SK-N-SH treated with all-trans-retinoic acid at 6 μM for 48 hours (cell line): ENCODE measurements around the gene AARS1.

Experiments used
- ATAC-seq: fragments of 200-7000 bp; cut with Tn5 transposase; 3 replicates; pipeline ENCODE4 v1.9.1; 2020; ENCODE audit warnings: mild to moderate bottlenecking, moderate library complexity
- ARNTL ChIP-seq: fragments of 450-650 bp; formaldehyde crosslinking; IDR thresholded peaks from 2 replicates; pipeline ENCODE4 v1.5.0; 2020; ENCODE audit warnings: low read depth, mild to moderate bottlenecking, moderate library complexity, borderline replicate concordance
- CSDC2 ChIP-seq: fragments of 250-450 bp; sonication (Bioruptor Pico); IDR thresholded peaks from 2 replicates; pipeline ENCODE4 v1.5.0; 2020; ENCODE audit warnings: mild to moderate bottlenecking, moderate library complexity
- ESRRG ChIP-seq: fragments of 250-450 bp; sonication (Bioruptor Pico); IDR thresholded peaks from 2 replicates; pipeline ENCODE4 v1.6.1; 2021; ENCODE audit warnings: mild to moderate bottlenecking
- GLIS3 ChIP-seq: fragments of 250-450 bp; sonication (Bioruptor Pico); IDR thresholded peaks from 2 replicates; pipeline ENCODE4 v1.5.0; 2020; ENCODE audit warnings: mild to moderate bottlenecking, moderate library complexity
- OSR1 ChIP-seq: fragments of 250-450 bp; sonication (Bioruptor Pico); IDR thresholded peaks from 2 replicates; pipeline ENCODE4 v1.8.0; 2022; ENCODE audit warnings: moderate library complexity, mild to moderate bottlenecking, inconsistent platforms
- PPARA ChIP-seq: fragments of 250-450 bp; sonication (Bioruptor Pico); IDR thresholded peaks from 2 replicates; pipeline ENCODE4 v1.5.0; 2020; ENCODE audit warnings: mild to moderate bottlenecking, borderline replicate concordance
- RARB ChIP-seq: fragments of 250-450 bp; sonication (Bioruptor Pico); IDR thresholded peaks from 2 replicates; pipeline ENCODE4 v1.8.0; 2021; ENCODE audit warnings: mild to moderate bottlenecking, moderate library complexity
- SNAI2 ChIP-seq: fragments of 250-450 bp; sonication (Bioruptor Pico); IDR thresholded peaks from 2 replicates; pipeline ENCODE4 v1.5.0; 2020; ENCODE audit warnings: mild to moderate bottlenecking, moderate library complexity
- TCF4 ChIP-seq: fragments of 250-450 bp; sonication (Bioruptor Pico); IDR thresholded peaks from 2 replicates; pipeline ENCODE4 v1.8.0; 2021; ENCODE audit warnings: mild to moderate bottlenecking, moderate library complexity, borderline replicate concordance
- TOX ChIP-seq: fragments of 250-450 bp; sonication (Bioruptor Pico); IDR thresholded peaks from 2 replicates; pipeline ENCODE4 v1.8.0; 2021; ENCODE audit warnings: mild to moderate bottlenecking, moderate library complexity, borderline replicate concordance
- ZC3H10 ChIP-seq: fragments of 250-450 bp; sonication (Bioruptor Pico); IDR thresholded peaks from 2 replicates; pipeline ENCODE4 v1.5.1; 2021; ENCODE audit warnings: mild to moderate bottlenecking, moderate library complexity
- ZFP3 ChIP-seq: fragments of 250-450 bp; sonication (Bioruptor Pico); IDR thresholded peaks from 2 replicates; pipeline ENCODE4 v1.5.0; 2020; ENCODE audit warnings: mild to moderate bottlenecking, moderate library complexity
- ZFP30 ChIP-seq: fragments of 450-650 bp; formaldehyde crosslinking; IDR thresholded peaks from 2 replicates; pipeline ENCODE4 v1.5.0; 2022; ENCODE audit warnings: mild to moderate bottlenecking, moderate library complexity
- ZNF565 ChIP-seq: fragments of 450-650 bp; formaldehyde crosslinking; conservative IDR thresholded peaks from 2 replicates; pipeline ENCODE4 v1.5.0; 2020; ENCODE audit warnings: low read depth, mild to moderate bottlenecking, moderate library complexity
- ZNF70 ChIP-seq: fragments of 450-650 bp; formaldehyde crosslinking; IDR thresholded peaks from 2 replicates; pipeline ENCODE4 v1.5.0; 2020; ENCODE audit warnings: mild to moderate bottlenecking, moderate library complexity
- TF ChIP-seq, protein P1 (sequence below): fragments of 250-450 bp; sonication (Bioruptor Pico); IDR thresholded peaks from 2 replicates; pipeline ENCODE4 v1.8.0; 2020; ENCODE audit warnings: mild to moderate bottlenecking, moderate library complexity, borderline replicate concordance
- TF ChIP-seq, protein P2 (sequence below): fragments of 250-450 bp; sonication (Bioruptor Pico); IDR thresholded peaks from 2 replicates; pipeline ENCODE4 v1.8.0; 2021; ENCODE audit warnings: low read depth, mild to moderate bottlenecking, moderate library complexity, borderline replicate concordance
- TF ChIP-seq, protein P3 (sequence below): fragments of 250-450 bp; sonication (Bioruptor Pico); IDR thresholded peaks from 2 replicates; pipeline ENCODE4 v1.5.1; 2020; ENCODE audit warnings: low read depth, mild to moderate bottlenecking, moderate library complexity
- TF ChIP-seq, protein P4 (sequence below): fragments of 250-450 bp; sonication (Bioruptor Pico); IDR thresholded peaks from 2 replicates; pipeline ENCODE4 v1.5.0; 2020; ENCODE audit warnings: mild to moderate bottlenecking, moderate library complexity

AARS1 gene

DNA sequence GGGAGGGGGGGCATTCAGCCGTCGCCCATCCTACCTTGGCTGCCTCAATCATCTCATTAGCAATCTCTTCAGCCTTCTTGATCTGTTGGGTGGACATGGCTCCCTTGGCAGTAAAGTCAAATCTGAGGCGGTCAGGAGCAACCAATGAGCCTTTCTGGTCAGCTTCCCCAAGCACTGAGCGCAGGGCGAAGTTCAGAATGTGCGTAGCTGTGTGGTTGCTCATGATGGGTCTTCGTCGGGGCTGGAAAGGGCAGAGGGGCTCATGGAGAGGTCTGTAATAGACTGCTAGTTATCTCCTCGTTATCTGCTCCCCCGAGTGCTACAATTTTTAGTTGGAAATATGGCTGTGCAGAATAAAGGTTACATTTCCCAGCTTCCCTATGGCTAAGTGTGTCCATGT is 30.4 kb downstream of the AARS1 start:
- no peak for ATAC-seq
- TF ChIP-seq, protein P1, sequence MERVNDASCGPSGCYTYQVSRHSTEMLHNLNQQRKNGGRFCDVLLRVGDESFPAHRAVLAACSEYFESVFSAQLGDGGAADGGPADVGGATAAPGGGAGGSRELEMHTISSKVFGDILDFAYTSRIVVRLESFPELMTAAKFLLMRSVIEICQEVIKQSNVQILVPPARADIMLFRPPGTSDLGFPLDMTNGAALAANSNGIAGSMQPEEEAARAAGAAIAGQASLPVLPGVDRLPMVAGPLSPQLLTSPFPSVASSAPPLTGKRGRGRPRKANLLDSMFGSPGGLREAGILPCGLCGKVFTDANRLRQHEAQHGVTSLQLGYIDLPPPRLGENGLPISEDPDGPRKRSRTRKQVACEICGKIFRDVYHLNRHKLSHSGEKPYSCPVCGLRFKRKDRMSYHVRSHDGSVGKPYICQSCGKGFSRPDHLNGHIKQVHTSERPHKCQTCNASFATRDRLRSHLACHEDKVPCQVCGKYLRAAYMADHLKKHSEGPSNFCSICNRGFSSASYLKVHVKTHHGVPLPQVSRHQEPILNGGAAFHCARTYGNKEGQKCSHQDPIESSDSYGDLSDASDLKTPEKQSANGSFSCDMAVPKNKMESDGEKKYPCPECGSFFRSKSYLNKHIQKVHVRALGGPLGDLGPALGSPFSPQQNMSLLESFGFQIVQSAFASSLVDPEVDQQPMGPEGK (CRISPR knock-in tag): no peak
- TF ChIP-seq CSDC2 (CRISPR knock-in tag) (no peak), TCF4 (no peak), PPARA (no peak), ZFP30 (CRISPR knock-in tag) (no peak), RARB (CRISPR knock-in tag) (no peak), OSR1 (CRISPR knock-in tag) (no peak), ZFP3 (CRISPR knock-in tag) (no peak), ZNF70 (CRISPR knock-in tag) (no peak), ZC3H10 (CRISPR knock-in tag) (no peak), ZNF565 (CRISPR knock-in tag) (no peak), ARNTL (CRISPR knock-in tag) (no peak), SNAI2 (CRISPR knock-in tag) (no peak)
- TF ChIP-seq, protein P2, sequence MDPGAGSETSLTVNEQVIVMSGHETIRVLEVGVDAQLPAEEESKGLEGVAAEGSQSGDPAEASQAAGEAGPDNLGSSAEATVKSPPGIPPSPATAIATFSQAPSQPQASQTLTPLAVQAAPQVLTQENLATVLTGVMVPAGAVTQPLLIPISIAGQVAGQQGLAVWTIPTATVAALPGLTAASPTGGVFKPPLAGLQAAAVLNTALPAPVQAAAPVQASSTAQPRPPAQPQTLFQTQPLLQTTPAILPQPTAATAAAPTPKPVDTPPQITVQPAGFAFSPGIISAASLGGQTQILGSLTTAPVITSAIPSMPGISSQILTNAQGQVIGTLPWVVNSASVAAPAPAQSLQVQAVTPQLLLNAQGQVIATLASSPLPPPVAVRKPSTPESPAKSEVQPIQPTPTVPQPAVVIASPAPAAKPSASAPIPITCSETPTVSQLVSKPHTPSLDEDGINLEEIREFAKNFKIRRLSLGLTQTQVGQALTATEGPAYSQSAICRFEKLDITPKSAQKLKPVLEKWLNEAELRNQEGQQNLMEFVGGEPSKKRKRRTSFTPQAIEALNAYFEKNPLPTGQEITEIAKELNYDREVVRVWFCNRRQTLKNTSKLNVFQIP (CRISPR knock-in tag): no peak
- TF ChIP-seq, protein P3, sequence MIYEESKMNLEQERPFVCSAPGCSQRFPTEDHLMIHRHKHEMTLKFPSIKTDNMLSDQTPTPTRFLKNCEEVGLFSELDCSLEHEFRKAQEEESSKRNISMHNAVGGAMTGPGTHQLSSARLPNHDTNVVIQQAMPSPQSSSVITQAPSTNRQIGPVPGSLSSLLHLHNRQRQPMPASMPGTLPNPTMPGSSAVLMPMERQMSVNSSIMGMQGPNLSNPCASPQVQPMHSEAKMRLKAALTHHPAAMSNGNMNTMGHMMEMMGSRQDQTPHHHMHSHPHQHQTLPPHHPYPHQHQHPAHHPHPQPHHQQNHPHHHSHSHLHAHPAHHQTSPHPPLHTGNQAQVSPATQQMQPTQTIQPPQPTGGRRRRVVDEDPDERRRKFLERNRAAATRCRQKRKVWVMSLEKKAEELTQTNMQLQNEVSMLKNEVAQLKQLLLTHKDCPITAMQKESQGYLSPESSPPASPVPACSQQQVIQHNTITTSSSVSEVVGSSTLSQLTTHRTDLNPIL: no peak

DNA sequence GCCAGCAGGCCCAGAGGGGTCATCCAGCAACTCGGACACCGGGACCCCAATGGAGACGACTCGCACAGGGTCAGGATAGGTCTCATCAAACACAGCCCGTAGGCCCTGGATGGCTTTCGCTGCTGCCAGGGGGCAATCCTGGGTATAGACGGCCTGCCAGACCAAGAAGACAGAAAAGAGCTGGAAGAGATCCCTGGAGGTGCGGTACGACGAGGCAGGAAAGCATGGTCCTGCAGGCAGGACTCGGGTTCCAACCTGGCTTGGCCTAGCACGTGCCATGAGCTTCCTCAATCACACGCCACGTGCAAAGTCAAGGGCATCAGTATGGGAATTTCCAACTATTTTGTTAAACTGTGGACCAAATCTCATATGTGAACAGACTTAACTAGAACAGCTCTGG is 31.2 kb downstream of the AARS1 start:
- ATAC-seq: no peak
- TF ChIP-seq ZFP3 (CRISPR knock-in tag) (no peak), ESRRG (CRISPR knock-in tag) (no peak), ZNF565 (CRISPR knock-in tag) (no peak), GLIS3 (no peak), CSDC2 (CRISPR knock-in tag) (no peak), TOX (CRISPR knock-in tag) (no peak)
- TF ChIP-seq, protein P4, sequence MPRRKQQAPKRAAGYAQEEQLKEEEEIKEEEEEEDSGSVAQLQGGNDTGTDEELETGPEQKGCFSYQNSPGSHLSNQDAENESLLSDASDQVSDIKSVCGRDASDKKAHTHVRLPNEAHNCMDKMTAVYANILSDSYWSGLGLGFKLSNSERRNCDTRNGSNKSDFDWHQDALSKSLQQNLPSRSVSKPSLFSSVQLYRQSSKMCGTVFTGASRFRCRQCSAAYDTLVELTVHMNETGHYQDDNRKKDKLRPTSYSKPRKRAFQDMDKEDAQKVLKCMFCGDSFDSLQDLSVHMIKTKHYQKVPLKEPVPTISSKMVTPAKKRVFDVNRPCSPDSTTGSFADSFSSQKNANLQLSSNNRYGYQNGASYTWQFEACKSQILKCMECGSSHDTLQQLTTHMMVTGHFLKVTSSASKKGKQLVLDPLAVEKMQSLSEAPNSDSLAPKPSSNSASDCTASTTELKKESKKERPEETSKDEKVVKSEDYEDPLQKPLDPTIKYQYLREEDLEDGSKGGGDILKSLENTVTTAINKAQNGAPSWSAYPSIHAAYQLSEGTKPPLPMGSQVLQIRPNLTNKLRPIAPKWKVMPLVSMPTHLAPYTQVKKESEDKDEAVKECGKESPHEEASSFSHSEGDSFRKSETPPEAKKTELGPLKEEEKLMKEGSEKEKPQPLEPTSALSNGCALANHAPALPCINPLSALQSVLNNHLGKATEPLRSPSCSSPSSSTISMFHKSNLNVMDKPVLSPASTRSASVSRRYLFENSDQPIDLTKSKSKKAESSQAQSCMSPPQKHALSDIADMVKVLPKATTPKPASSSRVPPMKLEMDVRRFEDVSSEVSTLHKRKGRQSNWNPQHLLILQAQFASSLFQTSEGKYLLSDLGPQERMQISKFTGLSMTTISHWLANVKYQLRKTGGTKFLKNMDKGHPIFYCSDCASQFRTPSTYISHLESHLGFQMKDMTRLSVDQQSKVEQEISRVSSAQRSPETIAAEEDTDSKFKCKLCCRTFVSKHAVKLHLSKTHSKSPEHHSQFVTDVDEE (CRISPR knock-in tag): no peak
- TF ChIP-seq, protein P2 (CRISPR knock-in tag): no peak
- TF ChIP-seq, protein P3: no peak

DNA sequence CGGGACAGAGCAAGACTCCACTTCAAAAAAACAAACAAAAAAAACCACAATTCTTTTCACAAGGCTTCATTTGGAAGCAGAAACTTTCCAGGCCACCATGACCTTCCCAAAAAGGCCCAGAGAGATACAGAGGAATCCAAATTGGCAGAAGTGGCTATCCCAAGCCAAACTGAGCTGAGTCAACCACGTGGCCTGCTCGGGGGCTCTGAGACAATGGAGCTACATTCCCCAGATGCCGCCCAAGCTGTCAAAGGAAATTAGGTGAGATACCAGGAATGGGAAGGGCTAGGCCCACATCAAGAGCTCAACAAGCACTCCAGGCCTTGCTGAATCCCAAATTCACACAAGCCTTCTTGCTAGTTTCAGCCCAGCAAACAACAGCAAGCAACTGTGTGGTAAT is 31.9 kb downstream of the AARS1 start:
- no peak for TF ChIP-seq TCF4
- no peak for TF ChIP-seq PPARA
- no peak for TF ChIP-seq ZC3H10 (CRISPR knock-in tag)
- ATAC-seq: peak; percentile 45
